ENCODE measurements around the gene COL4A1.

The COL4A1 gene

DNA sequence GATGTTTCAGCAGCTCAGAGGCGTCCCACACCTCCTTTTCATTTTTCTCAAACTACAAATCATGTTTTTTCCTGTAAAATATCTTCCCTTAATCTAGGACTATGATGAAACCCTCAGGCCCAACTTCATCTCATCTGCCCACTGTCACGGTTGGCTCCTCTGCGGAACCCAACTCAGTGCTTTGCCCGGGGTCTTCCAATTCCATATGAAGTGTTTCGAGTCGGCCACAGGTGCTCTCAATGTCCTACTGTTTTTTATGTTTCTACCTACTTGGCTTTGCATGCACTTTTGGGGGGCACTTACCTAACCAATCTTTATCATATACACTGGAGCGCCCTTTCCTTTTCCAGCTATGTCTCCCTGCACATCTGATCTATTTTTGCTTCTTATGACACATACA lies 28.1 kb downstream of the COL4A1 start:
- no peak for TF ChIP-seq GATA2 (IDR thresholded peaks at IDR 0.05; ENCODE audit: low read depth, low read length)
- TF ChIP-seq GATA3 (IDR thresholded peaks at IDR 0.05; ENCODE audit: low read depth, low read length) = no peak

GRCh38 chr13:110277357-110277975 lies 29.5 kb downstream of the COL4A1 start:
- TF ChIP-seq GATA3 (IDR thresholded peaks at IDR 0.05; ENCODE audit: low read depth, low read length) (no peak), GATA2 (IDR thresholded peaks at IDR 0.05; ENCODE audit: low read depth, low read length) (no peak)

GRCh38 chr13:110276553-110276950 lies 30.4 kb downstream of the COL4A1 start:
- TF ChIP-seq GATA2 (IDR thresholded peaks at IDR 0.05; ENCODE audit: low read depth, low read length) = no peak
- TF ChIP-seq GATA3 (IDR thresholded peaks at IDR 0.05; ENCODE audit: low read depth, low read length) = no peak

- TF ChIP-seq GATA3 (IDR thresholded peaks at IDR 0.05; ENCODE audit: low read depth, low read length) (no peak), GATA2 (IDR thresholded peaks at IDR 0.05; ENCODE audit: low read depth, low read length) (no peak)
Measured at GRCh38 chr13:110275931-110276552, 30.9 kb downstream of the COL4A1 start.

- TF ChIP-seq GATA2 (IDR thresholded peaks at IDR 0.05; ENCODE audit: low read depth, low read length) (no peak), GATA3 (IDR thresholded peaks at IDR 0.05; ENCODE audit: low read depth, low read length) (no peak)
Measured at GRCh38 chr13:110274687-110275086, 32.3 kb downstream of the COL4A1 start.

DNA sequence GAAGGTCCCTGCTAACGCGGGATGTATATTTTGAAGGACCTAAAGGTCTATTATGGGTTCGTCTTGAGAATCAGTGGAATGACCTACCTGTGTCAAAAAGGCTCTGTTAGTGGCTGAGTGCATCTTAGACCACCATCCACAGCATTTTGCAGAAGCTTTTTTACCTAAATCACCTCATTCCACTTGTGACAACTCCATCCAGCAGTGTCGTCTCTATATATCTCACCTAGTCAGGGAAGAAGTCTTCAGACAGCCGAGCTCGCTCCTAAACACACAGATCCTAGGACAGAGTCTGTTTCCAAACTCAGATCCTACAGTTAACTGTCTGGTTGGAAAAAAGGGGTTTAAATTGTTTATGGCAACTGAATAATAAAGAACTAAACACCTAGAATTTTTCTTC lies 33.7 kb downstream of the COL4A1 start:
- TF ChIP-seq GATA2 (IDR thresholded peaks at IDR 0.05; ENCODE audit: low read depth, low read length) = no peak
- no peak for TF ChIP-seq GATA3 (IDR thresholded peaks at IDR 0.05; ENCODE audit: low read depth, low read length)

DNA sequence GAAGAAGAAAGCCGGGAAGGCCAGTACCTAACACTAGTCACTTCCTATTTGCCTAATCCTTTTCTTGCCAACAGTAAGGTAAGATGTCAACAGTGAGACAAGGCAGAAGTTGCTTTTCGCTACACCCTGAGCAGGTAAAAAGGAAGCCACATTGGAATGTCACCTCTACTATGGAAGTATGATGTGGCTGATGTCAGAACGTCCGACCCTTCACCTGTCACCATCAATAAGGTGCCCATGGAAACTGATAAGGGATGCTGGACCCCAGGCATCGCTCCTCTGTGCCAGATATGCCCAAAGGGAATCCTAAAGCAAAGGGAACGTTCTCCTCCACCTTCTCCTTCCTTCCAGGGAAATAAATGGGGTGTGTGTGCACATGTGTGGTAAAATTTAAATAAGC lies 34.3 kb downstream of the COL4A1 start:
- TF ChIP-seq GATA3 (IDR thresholded peaks at IDR 0.05; ENCODE audit: low read depth, low read length) = no peak
- no peak for TF ChIP-seq GATA2 (IDR thresholded peaks at IDR 0.05; ENCODE audit: low read depth, low read length)

DNA sequence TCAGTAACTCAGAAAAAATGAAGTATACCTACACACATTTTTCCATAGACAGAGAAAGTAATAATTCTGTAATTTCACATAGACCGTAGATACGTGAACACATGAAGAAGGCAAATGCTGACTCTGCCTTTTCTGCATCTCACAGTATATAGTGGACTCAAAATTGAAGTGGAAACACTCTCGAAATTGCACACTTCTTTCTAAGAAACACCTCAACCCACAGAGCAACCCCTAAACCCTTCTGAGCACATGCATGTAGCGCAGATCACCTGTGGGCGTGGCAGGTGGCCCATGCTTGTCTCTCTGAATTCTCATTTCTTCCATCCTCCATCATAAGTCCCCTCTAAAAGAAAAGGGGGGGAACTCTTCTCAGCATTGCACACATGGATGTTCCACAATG lies 34.7 kb downstream of the COL4A1 start:
- TF ChIP-seq GATA2 (IDR thresholded peaks at IDR 0.05; ENCODE audit: low read depth, low read length) (no peak), GATA3 (IDR thresholded peaks at IDR 0.05; ENCODE audit: low read depth, low read length) (no peak)

DNA sequence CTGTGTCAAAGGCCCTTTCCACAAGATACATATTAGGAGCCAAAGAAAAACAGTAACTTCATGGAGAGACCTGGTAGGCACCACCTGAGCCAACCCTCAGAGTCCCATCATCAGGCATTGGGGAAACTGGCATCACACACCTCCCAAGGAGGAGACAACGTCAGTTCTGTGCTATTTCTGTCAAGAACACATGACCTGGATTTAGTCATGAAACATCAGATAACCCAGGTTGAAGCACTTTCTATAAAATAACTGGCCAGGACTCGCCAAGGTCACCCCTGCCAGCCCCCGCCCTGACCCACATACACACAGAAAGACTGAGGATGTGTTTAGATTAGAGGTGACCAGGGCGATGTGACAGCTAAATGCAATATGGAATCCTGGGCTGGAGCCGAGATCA lies 35.6 kb downstream of the COL4A1 start:
- TF ChIP-seq GATA3 (IDR thresholded peaks at IDR 0.05; ENCODE audit: low read depth, low read length) = no peak
- TF ChIP-seq GATA2 (IDR thresholded peaks at IDR 0.05; ENCODE audit: low read depth, low read length) = no peak

GRCh38 chr13:110270507-110270906 lies 36.5 kb downstream of the COL4A1 start:
- no peak for TF ChIP-seq GATA2 (IDR thresholded peaks at IDR 0.05; ENCODE audit: low read depth, low read length)
- no peak for TF ChIP-seq GATA3 (IDR thresholded peaks at IDR 0.05; ENCODE audit: low read depth, low read length)

GRCh38 chr13:110269509-110270185 lies 37.3 kb downstream of the COL4A1 start:
- no peak for TF ChIP-seq GATA2 (IDR thresholded peaks at IDR 0.05; ENCODE audit: low read depth, low read length)
- no peak for TF ChIP-seq GATA3 (IDR thresholded peaks at IDR 0.05; ENCODE audit: low read depth, low read length)

DNA sequence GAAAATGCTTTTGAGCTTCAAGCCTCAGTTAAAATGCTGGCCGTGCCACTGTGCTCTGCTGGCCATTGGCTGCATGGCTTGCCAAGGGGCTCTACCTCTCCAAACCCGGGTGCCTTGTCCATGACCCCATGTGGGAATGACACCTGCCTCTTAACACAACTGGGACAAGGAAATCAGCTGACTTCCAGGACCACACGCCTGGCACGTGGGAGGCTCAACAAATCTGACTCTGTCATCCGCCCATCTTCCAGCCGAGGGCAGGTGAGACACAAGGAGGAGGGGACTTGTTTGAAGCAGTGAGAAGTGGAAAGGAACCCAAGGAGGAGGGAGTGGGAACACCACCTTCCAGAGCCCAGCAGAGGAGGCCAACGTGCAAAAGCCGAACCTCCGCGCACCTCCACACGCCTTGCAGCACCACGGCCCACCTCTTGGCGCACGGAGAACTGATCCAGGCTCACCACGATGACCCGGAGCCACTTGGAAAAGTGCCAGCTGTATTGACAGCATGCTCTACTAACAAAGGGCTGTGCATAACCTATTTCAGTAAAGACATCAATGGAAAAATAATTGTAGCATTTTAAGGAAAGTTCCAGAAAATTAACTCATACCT lies 38.3 kb downstream of the COL4A1 start:
- TF ChIP-seq GATA2 (IDR thresholded peaks at IDR 0.05; ENCODE audit: low read depth, low read length) (no peak), GATA3 (IDR thresholded peaks at IDR 0.05; ENCODE audit: low read depth, low read length) (no peak)

DNA sequence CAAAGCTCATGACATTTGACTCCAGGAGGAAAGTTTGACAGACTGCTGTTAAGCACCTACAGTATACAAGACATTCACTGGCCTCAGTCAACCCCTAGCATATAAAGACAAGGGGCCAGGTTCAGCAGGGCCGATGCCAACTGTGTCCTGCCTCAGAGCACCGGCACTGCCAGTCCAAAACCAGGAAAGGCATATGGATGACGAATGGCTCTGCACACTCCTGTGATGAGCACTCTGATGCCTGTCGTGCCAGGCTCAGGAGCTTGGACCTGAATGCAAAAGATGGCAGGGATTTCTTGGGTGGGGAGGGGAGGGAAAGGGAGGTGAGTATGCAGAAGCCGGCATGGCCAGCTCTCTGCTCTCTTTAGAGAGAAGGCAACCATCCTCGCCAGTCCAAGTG lies 38.9 kb downstream of the COL4A1 start:
- TF ChIP-seq GATA3 (IDR thresholded peaks at IDR 0.05; ENCODE audit: low read depth, low read length) (no peak), GATA2 (IDR thresholded peaks at IDR 0.05; ENCODE audit: low read depth, low read length) (no peak)

- TF ChIP-seq GATA2 (IDR thresholded peaks at IDR 0.05; ENCODE audit: low read depth, low read length) = peak; percentile 33; the same call in 1 of the 2 replicates
- TF ChIP-seq GATA3 (IDR thresholded peaks at IDR 0.05; ENCODE audit: low read depth, low read length) = no peak
Measured at GRCh38 chr13:110266983-110267382, 40.0 kb downstream of the COL4A1 start.

GRCh38 chr13:110266431-110266809 lies 40.5 kb downstream of the COL4A1 start:
- no peak for TF ChIP-seq GATA2 (IDR thresholded peaks at IDR 0.05; ENCODE audit: low read depth, low read length)
- TF ChIP-seq GATA3 (IDR thresholded peaks at IDR 0.05; ENCODE audit: low read depth, low read length) = no peak

All from SH-SY5Y (cell line).